ENCODE data around the gene RBP3.

The RBP3 gene

DNA sequence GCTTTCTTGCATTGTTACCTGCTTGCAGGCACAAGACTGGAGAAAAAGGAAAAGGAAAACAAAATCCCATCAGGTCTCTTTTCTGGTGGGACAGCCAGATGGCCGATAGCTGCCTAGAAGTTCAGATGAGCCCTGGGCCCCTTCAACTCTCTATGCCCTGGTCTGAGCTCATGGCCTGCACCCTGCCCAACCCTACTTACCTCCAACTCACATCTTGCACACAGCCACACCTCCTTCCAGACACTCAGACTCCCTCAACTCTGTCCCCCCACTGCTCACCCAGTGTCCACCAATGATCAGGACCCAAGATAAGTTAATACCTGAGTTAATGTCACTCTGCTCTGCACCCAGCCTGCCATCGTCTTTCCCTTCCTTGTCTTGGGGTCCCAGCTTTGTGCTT lies 10.9 kb downstream of the RBP3 start:
- TF ChIP-seq, protein P1, sequence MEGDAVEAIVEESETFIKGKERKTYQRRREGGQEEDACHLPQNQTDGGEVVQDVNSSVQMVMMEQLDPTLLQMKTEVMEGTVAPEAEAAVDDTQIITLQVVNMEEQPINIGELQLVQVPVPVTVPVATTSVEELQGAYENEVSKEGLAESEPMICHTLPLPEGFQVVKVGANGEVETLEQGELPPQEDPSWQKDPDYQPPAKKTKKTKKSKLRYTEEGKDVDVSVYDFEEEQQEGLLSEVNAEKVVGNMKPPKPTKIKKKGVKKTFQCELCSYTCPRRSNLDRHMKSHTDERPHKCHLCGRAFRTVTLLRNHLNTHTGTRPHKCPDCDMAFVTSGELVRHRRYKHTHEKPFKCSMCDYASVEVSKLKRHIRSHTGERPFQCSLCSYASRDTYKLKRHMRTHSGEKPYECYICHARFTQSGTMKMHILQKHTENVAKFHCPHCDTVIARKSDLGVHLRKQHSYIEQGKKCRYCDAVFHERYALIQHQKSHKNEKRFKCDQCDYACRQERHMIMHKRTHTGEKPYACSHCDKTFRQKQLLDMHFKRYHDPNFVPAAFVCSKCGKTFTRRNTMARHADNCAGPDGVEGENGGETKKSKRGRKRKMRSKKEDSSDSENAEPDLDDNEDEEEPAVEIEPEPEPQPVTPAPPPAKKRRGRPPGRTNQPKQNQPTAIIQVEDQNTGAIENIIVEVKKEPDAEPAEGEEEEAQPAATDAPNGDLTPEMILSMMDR (IDR thresholded peaks at IDR 0.05; ENCODE audit: low read depth, low read length): no peak
- no peak for DNase-seq (ENCODE audit: extremely low read depth, low read depth)

DNA sequence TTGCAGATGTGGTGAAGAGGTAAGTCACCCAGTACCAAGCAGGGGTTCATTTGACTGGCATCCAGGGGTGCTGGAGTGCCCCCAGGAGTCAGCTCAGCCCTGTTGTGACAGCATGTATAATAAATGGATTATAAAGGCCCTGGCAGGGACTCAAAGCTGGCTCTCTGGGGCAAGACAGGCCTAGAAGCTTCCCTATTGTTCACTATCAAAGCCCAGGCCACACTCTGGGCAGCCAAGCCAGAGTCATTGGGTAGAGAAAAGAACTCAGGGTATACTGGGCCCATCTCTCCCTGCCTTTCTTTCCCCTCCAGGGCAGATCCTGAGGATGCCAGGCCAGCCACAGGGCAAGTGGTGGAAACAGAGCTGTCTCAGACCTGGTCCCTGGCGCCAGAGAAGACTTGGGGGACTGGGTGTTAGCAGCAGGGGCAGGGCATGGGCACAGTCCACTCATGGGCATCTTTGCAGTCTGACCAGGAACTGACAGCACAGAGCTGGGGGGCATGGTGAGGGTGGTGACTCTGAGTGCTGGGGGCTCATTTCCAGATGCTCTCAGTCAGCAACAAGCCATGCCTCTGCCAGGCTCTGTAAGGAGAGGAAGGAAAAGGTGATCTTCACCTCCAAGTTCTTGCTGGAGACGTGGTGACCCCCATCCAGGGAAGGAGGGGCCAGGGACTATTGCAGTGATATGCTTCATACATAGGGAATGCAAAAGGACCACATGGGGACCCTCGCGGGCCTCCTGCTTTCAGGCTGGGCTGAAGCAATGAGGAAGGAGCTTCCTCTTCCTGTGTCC lies 11.7 kb downstream of the RBP3 start:
- no peak for DNase-seq (ENCODE audit: extremely low read depth, low read depth)
- TF ChIP-seq, protein P1 (IDR thresholded peaks at IDR 0.05; ENCODE audit: low read depth, low read length): no peak

DNA sequence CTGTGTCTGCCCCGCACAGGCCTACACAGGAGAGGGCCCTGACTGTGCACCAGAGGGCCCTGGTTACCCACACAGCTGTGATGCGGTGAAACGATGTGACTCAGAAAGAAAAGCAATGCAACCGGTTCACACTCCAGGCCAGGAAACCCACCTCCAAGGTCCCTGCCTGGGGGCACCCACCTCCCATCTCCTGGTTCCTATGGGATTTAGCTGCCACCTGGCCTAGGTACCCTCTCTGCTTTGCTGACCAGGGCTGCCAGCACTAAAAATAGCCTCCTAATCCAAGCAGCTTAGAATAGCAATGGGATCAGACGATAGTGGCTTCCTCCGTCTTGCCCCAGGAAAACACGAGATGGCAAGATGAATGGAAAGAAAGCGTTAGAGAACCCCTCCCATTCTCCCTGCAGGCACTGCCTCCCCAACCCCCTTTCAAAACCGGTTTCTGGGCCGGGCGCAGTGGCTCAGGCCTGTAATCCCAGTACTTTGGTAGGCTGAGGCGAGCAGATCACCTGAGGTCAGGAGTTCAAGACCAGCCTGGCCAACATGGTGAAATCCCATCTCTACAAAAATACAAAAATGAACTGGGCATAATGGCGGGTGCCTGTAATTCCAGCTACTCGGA lies 12.4 kb downstream of the RBP3 start:
- TF ChIP-seq, protein P1 (IDR thresholded peaks at IDR 0.05; ENCODE audit: low read depth, low read length): no peak
- DNase-seq (ENCODE audit: extremely low read depth, low read depth): no peak

DNA sequence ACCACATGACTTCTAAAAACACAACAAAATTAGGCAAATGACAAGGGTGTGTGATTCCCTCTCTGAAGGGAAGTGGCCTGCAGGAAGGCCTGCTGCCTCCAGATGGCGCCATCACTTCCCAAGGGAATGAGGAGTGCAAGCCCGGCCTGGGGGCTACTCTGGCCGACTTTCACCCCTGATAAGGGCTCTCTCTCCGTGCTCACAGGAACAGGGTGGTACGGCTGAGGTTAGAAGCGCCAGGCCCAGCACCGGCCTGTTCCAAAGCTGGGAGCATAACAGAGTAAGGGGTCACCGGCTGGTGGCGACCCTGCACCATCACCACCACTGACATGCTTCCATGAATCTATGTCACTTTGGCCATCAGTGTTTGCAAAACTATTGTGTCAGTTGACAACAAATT lies 13.1 kb downstream of the RBP3 start:
- TF ChIP-seq, protein P1 (IDR thresholded peaks at IDR 0.05; ENCODE audit: low read depth, low read length): peak; percentile 73
- DNase-seq (ENCODE audit: extremely low read depth, low read depth): no peak

DNA sequence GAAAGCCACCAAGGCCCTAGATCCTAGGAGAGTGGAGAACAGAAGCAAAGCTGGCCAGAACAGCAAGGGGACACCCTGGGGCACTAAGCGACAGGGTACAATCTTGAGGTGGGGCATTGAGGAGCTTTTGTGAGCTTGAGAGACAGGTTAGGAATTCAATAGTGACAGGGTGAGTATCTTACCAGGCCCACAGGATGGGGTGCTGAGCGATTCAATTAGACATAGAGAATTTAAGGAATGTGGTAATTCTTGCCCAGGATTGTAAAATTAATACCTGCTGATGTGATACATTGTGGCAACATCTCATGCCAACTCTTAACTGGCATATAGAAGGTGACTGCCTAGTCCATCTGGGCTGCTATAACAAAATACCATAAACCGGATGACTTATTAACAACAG lies 14.0 kb downstream of the RBP3 start:
- no peak for DNase-seq (ENCODE audit: extremely low read depth, low read depth)
- TF ChIP-seq, protein P1 (IDR thresholded peaks at IDR 0.05; ENCODE audit: low read depth, low read length): no peak

DNA sequence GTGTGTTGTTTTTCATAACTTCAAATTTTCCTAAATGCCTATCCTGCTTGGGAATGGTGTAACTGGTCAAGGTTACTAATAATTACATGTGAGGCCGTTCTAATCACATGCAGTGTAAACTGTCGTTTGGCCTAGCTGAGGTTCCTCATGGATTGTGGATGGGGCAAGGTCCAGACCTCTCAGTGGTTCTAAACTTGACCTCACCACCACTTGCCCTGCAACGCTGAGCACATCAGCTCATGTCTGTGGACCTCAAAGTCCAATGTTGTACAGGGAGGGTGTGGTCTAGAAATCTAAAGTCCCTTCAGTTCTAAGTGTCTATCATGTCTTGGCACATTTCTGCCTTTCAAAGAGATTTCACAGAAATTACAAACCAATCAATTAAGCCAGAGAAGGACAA lies 15.6 kb downstream of the RBP3 start:
- DNase-seq (ENCODE audit: extremely low read depth, low read depth): no peak
- TF ChIP-seq, protein P1 (IDR thresholded peaks at IDR 0.05; ENCODE audit: low read depth, low read length): no peak

DNA sequence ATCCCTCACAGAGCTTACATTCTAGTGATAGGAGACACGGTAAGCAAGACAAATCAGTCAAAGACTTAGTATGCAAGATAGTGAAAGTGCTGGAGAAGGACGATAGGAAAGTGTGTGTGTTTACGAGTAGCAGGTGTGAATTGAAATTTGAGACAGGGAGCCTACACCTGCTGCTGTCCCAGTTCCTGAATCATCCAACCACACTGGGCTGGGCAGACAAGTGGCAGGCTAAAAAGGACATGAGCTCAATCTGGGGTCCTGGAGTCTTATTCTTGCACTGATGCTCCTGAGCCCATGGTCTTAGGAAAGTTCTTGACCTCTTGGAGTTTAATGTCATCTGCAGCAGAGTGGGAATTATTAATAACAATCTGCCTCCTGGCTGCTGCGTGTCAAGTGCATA lies 16.2 kb downstream of the RBP3 start:
- TF ChIP-seq, protein P1 (IDR thresholded peaks at IDR 0.05; ENCODE audit: low read depth, low read length): no peak
- DNase-seq (ENCODE audit: extremely low read depth, low read depth): no peak
